ENCODE data around the gene RSPH4A.

DNA sequence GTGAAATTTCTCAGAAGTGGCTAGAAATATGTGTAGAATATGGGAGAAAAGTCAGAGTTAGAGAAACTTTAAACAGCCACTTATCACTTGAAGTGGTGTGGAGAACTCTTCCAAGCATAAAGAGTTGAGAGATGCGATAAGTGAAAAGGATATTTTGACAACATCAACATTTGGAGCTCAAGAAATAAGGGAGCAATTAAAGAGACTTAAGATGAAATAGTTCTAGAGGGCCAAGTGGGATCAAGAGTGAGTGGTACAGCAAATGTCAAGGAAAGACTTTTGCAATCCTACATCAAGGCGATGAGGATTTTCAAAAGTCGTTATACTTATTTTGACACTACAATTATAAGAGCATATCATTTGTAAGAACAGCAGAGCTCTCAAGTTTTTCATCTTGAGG lies 9.6 kb downstream of the RSPH4A start:
- no peak for TF ChIP-seq POLR2A (IDR thresholded peaks at IDR 0.05)
- TF ChIP-seq, protein P1, sequence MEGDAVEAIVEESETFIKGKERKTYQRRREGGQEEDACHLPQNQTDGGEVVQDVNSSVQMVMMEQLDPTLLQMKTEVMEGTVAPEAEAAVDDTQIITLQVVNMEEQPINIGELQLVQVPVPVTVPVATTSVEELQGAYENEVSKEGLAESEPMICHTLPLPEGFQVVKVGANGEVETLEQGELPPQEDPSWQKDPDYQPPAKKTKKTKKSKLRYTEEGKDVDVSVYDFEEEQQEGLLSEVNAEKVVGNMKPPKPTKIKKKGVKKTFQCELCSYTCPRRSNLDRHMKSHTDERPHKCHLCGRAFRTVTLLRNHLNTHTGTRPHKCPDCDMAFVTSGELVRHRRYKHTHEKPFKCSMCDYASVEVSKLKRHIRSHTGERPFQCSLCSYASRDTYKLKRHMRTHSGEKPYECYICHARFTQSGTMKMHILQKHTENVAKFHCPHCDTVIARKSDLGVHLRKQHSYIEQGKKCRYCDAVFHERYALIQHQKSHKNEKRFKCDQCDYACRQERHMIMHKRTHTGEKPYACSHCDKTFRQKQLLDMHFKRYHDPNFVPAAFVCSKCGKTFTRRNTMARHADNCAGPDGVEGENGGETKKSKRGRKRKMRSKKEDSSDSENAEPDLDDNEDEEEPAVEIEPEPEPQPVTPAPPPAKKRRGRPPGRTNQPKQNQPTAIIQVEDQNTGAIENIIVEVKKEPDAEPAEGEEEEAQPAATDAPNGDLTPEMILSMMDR (IDR thresholded peaks at IDR 0.05 in 4 of 5, conservative IDR thresholded peaks at IDR 0.05 in 1 of 5), result no peak
